Thyroid gland (tissue), 4 donors: Measurements from ENCODE around the gene TEX9. TPM values are rescaled to one million over a fixed set of nuclear protein-coding genes. Genes with fewer than 3 reads are reported as not detected.
"Not testable (repeated sequence)": the region's sequence is repeated elsewhere in the genome, so short reads cannot be mapped to it uniquely, and the experiment has no call there.

Source experiments
- DNase-seq, 2 donors: peaks; one replicate each; pipeline ENCODE4 v3.0.0-alpha.2; 2019
- H3K27ac ChIP-seq, 3 donors: fragments of 200-600 bp; sonication (generic); 1 replicate in 2 of 3; 2 replicates in 1 of 3; pipeline ENCODE4 v1.5.1; 2016 to 2019; ENCODE audit warnings: mild to moderate bottlenecking in 1 of 3, moderate library complexity in 1 of 3
- H3K27me3 ChIP-seq: fragments of 200-600 bp; sonication (generic); one replicate; pipeline ENCODE4 v1.5.1; 2019
- H3K36me3 ChIP-seq, 2 donors: fragments of 200-600 bp; sonication (generic); one replicate each; pipeline ENCODE4 v1.5.1; 2016 to 2019
- H3K4me1 ChIP-seq, 2 donors: fragments of 200-600 bp; sonication (generic); one replicate each; pipeline ENCODE4 v1.5.1; 2017 to 2019
- H3K4me3 ChIP-seq, 3 donors: fragments of 200-600 bp; sonication (generic); replicated peaks in 1 of 3; 1 replicate in 2 of 3; 2 replicates in 1 of 3; pipeline ENCODE4 v1.5.1; 2016; ENCODE audit warnings: mild to moderate bottlenecking in 1 of 3
- H3K9me3 ChIP-seq: fragments of 200-600 bp; sonication (generic); one replicate; pipeline ENCODE4 v1.5.1; 2017
- CTCF ChIP-seq, 6 experiments: fragments of 200-600 bp in 3 of 6; fragments of 450-650 bp in 3 of 6; sonication (generic) in 3 of 6; IDR thresholded peaks; one replicate each; pipeline ENCODE4 v1.5.1; 2016 to 2019; ENCODE audit warnings: antibody characterized with exemption in 6 of 6, mild to moderate bottlenecking in 2 of 6, inconsistent platforms in 1 of 6, moderate library complexity in 1 of 6
- POLR2A ChIP-seq, 2 donors: fragments of 450-650 bp; IDR thresholded peaks; one replicate each; pipeline ENCODE4 v1.6.1; 2017; ENCODE audit warnings: antibody characterized with exemption in 2 of 2, mild to moderate bottlenecking in 2 of 2, moderate library complexity in 1 of 2
- WGBS, 2 donors: methylation state at CpG; one replicate each; pipeline ENCODE4 v1.1.5; 2017; 5-methylcytosine and 5-hydroxymethylcytosine counted together
- intact Hi-C: fragments of 100-400 bp; cut with DNase I; formaldehyde crosslinking; loops from one replicate; pipeline ENCODE4 v1.15.1; 2023
- total RNA-seq, 4 donors: library from RNA; depleted of rRNA; stranded (reverse); fragments of >200 nt; gene quantifications; one replicate each; pipeline ENCODE4 v1.2.3, GENCODE V29; 2016

TEX9 gene
- total RNA-seq, 4 donors from 2014 or later: 29.9 to 49.2 (median 40.1) TPM

- DNase-seq: no peak
- TF ChIP-seq POLR2A (IDR thresholded peaks at IDR 0.05) (no peak), CTCF (IDR thresholded peaks at IDR 0.05) (no peak)
- Histone ChIP-seq H3K9me3 (no peaks in the 10 kb centered on the region), H3K4me3 (no peak overlapping the region), H3K36me3 (no peaks in the 10 kb centered on the region), H3K4me1 (no peaks in the 10 kb centered on the region), H3K27ac (no peak overlapping the region), H3K27me3 (no peaks in the 10 kb centered on the region)
- 86 to 87% methylated on average over 2 of the region's 2 CpGs for WGBS, 2 donors
- intact Hi-C loops: no loop called here
Measured at GRCh38 chr15:56411122-56411749, 46.0 kb downstream of the TEX9 start.

GRCh38 chr15:56413114-56413733, 48.0 kb downstream of the TEX9 start:
- H3K27me3 ChIP-seq, H3K36me3 ChIP-seq, H3K4me1 ChIP-seq, intact Hi-C loops, H3K4me3 ChIP-seq, H3K9me3 ChIP-seq, DNase-seq, H3K27ac ChIP-seq: not testable (repeated sequence)
- 91 to 94% methylated on average over 1 of the region's 1 CpG for WGBS, 2 donors

- TF ChIP-seq POLR2A (IDR thresholded peaks at IDR 0.05) (no peak), CTCF (IDR thresholded peaks at IDR 0.05) (no peak)
- intact Hi-C loops: no loop called here
- H3K27me3 ChIP-seq: no peaks in the 10 kb centered on the region
Measured at GRCh38 chr15:56425276-56425675, 60.0 kb downstream of the TEX9 start.

GRCh38 chr15:56425976-56426375, 60.8 kb downstream of the TEX9 start:
- Histone ChIP-seq H3K4me3 (no peak overlapping the region), H3K36me3 (no peaks in the 10 kb centered on the region), H3K27ac (no peak overlapping the region), H3K4me1 (no peaks in the 10 kb centered on the region), H3K27me3 (no peaks in the 10 kb centered on the region), H3K9me3 (no peaks in the 10 kb centered on the region)
- 100% methylated on average over 1 of the region's 1 CpG for WGBS, 2 donors
- DNase-seq: no peak
- intact Hi-C loops: no loop called here
- TF ChIP-seq POLR2A (IDR thresholded peaks at IDR 0.05): no peak
- no peak for TF ChIP-seq CTCF (IDR thresholded peaks at IDR 0.05)

More at GRCh38 chr15:56425276-56425675, 60.0 kb downstream of the TEX9 start:
- no peaks in the 10 kb centered on the region for H3K36me3 ChIP-seq
- no peak overlapping the region for H3K27ac ChIP-seq
- no peaks in the 10 kb centered on the region for H3K9me3 ChIP-seq
- H3K4me3 ChIP-seq: no peak overlapping the region
- H3K4me1 ChIP-seq: no peaks in the 10 kb centered on the region
- DNase-seq: no peak

GRCh38 chr15:56428821-56429458, 63.7 kb downstream of the TEX9 start:
- Histone ChIP-seq H3K4me1 (no peaks in the 10 kb centered on the region), H3K36me3 (no peaks in the 10 kb centered on the region), H3K27ac (no peak overlapping the region), H3K9me3 (no peaks in the 10 kb centered on the region), H3K4me3 (no peak overlapping the region), H3K27me3 (no peaks in the 10 kb centered on the region)
- no peak for TF ChIP-seq POLR2A (IDR thresholded peaks at IDR 0.05)
- peak in 5 of 6 experiments; percentile 8 to 55 (median 32) for TF ChIP-seq CTCF (IDR thresholded peaks at IDR 0.05)
- WGBS, 2 donors: 30 to 38% methylated on average over 2 of the region's 2 CpGs
- intact Hi-C loops: no loop called here
- DNase-seq: no peak
